Left ventricle myocardium inferior (tissue), 1 donor: ENCODE measurements around the gene GPHA2. TPM values are rescaled to one million over a fixed set of nuclear protein-coding genes. Genes with fewer than 3 reads are reported as not detected.

Experiments used
- DNase-seq: peaks from one replicate; pipeline ENCODE4 v3.0.0-alpha.2; 2020
- H3K27ac ChIP-seq: fragments of 200-600 bp; replicated peaks from 2 replicates; pipeline ENCODE4 v1.8.0; 2021
- H3K27me3 ChIP-seq: fragments of 200-600 bp; 2 replicates; pipeline ENCODE4 v1.8.0; 2021; ENCODE audit warnings: low read depth
- H3K36me3 ChIP-seq: fragments of 200-600 bp; 2 replicates; pipeline ENCODE4 v1.8.0; 2021
- H3K4me1 ChIP-seq: fragments of 200-600 bp; 2 replicates; pipeline ENCODE4 v1.8.0; 2021
- H3K4me3 ChIP-seq: fragments of 200-600 bp; 2 replicates; pipeline ENCODE4 v1.8.0; 2021; ENCODE audit warnings: mild to moderate bottlenecking, moderate library complexity
- H3K9me3 ChIP-seq: fragments of 200-600 bp; replicated peaks from 2 replicates; pipeline ENCODE4 v1.8.0; 2021
- CTCF ChIP-seq: fragments of 200-600 bp; IDR thresholded peaks from 2 replicates; pipeline ENCODE4 v1.8.0; 2021; ENCODE audit warnings: antibody characterized with exemption, mild to moderate bottlenecking, borderline replicate concordance
- intact Hi-C: fragments of 100-400 bp; cut with micrococcal nuclease; formaldehyde crosslinking; loops from one replicate; pipeline ENCODE4 v1.11.0; 2022
- total RNA-seq: library from RNA; stranded (reverse); fragmentation: NEBNext Ultra II Directional; extraction: Animal tissue kit (Norgen Biotek cat#: 25700); gene quantifications from one replicate; pipeline ENCODE4 v1.2.1, GENCODE V29; 2021
- donor health status: DM: no; HTN: yes; CAD: no; lungs with severe emphysema.

The GPHA2 gene
- total RNA-seq, 1 donor from 2014 or later, result not detected

- Histone ChIP-seq H3K27me3 (no peaks in the 10 kb centered on the region), H3K4me3 (no peak overlapping the region), H3K9me3 (no peaks in the 10 kb centered on the region), H3K36me3 (peaks cover 45% of the 10 kb centered on the region), H3K4me1 (no peaks in the 10 kb centered on the region), H3K27ac (no peak overlapping the region)
- intact Hi-C loops, result no loop called here
- no peak for DNase-seq
- no peak for TF ChIP-seq CTCF
These were observed 873 bp downstream of the GPHA2 start for GRCh38 chr11:64934682-64935358.

- no peak for DNase-seq
- TF ChIP-seq CTCF, result no peak
- no peak overlapping the region for H3K27ac ChIP-seq
- no peaks in the 10 kb centered on the region for H3K4me1 ChIP-seq
- no peaks in the 10 kb centered on the region for H3K9me3 ChIP-seq
- intact Hi-C loops, result no loop called here
- no peak overlapping the region for H3K4me3 ChIP-seq
- H3K36me3 ChIP-seq, result peaks cover 52% of the 10 kb centered on the region
- no peaks in the 10 kb centered on the region for H3K27me3 ChIP-seq
These were observed 1.6 kb downstream of the GPHA2 start for GRCh38 chr11:64933935-64934681.

- intact Hi-C loops, result no loop called here
- no peaks in the 10 kb centered on the region for H3K27me3 ChIP-seq
- H3K9me3 ChIP-seq, result no peaks in the 10 kb centered on the region
- TF ChIP-seq CTCF, result no peak
- no peak overlapping the region for H3K4me3 ChIP-seq
- H3K27ac ChIP-seq, result no peak overlapping the region
- no peak for DNase-seq
- peaks cover 59% of the 10 kb centered on the region for H3K36me3 ChIP-seq
- H3K4me1 ChIP-seq, result no peaks in the 10 kb centered on the region
These were observed 2.3 kb downstream of the GPHA2 start for GRCh38 chr11:64933213-64933934.

- Histone ChIP-seq H3K9me3 (no peaks in the 10 kb centered on the region), H3K36me3 (peaks cover 70% of the 10 kb centered on the region), H3K27me3 (no peaks in the 10 kb centered on the region), H3K4me1 (no peaks in the 10 kb centered on the region), H3K27ac (no peak overlapping the region), H3K4me3 (no peak overlapping the region)
- intact Hi-C loops, result no loop called here
- DNase-seq, result no peak
- TF ChIP-seq CTCF, result no peak
These were observed 3.4 kb downstream of the GPHA2 start for GRCh38 chr11:64932324-64932723.

DNA sequence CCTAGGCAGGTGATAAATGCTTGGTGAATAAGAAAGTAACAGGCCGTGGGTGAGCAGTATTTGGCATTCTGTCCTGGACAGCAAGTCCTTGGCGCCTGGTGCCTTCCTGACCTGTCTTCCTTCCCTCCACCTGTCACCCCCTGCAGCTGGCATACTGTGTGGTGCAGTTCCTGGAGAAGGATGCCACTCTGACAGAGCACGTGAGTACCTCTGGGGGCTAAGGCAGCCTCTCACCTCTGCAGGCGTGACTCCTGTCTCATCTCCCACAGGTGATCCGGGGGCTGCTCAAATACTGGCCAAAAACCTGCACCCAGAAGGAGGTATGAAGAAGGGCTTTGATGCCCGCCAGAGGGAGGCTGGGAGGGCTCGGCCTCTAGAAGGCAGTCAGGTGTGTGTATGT is 4.4 kb downstream of the GPHA2 start:
- TF ChIP-seq CTCF, result no peak
- Histone ChIP-seq H3K4me1 (peaks cover 5% of the 10 kb centered on the region), H3K4me3 (no peak overlapping the region), H3K27ac (no peak overlapping the region), H3K36me3 (peaks cover 79% of the 10 kb centered on the region), H3K9me3 (no peaks in the 10 kb centered on the region), H3K27me3 (no peaks in the 10 kb centered on the region)
- no peak for DNase-seq
- intact Hi-C loops, result no loop called here
